G401 (cell line): ENCODE measurements around the gene QRFP. TPM values are rescaled to one million over a fixed set of nuclear protein-coding genes. Genes with fewer than 3 reads are reported as not detected.
A peak's percentile ranks its signal among the peaks of the same experiment; 100 is the strongest.
"Not testable (repeated sequence)": the region's sequence is repeated elsewhere in the genome, so short reads cannot be mapped to it uniquely, and the experiment has no call there.

Experiments used
- DNase-seq: peaks from one replicate; pipeline ENCODE4 v3.0.0-alpha.2; 2015; ENCODE audit warnings: low spot score
- in situ Hi-C: cut with HindIII; loops from 2 replicates; pipeline ENCODE4 v1.10.0; 2016; ENCODE audit warnings: low sequenced_read_pairs, mixed read lengths
- total RNA-seq: library from RNA; depleted of rRNA; stranded (reverse); fragments of >200 nt; shearing (Covaris generic); gene quantifications from 2 replicates; pipeline ENCODE4 v1.2.3, GENCODE V29; 2014

Gene QRFP
- total RNA-seq, 1 experiment from 2014 or later: not detected

GRCh38 chr9:130864541-130864940 lies 32.1 kb downstream of the QRFP start:
- in situ Hi-C loops: no loop called here
- DNase-seq: no peak

GRCh38 chr9:130862747-130863146 lies 33.9 kb downstream of the QRFP start:
- no peak for DNase-seq
- in situ Hi-C loops: no loop called here

- no peak for DNase-seq
- in situ Hi-C loops: no loop called here
Observed at GRCh38 chr9:130862217-130862616, 34.4 kb downstream of the QRFP start.

- in situ Hi-C loops: no loop called here
- no peak for DNase-seq
Observed at GRCh38 chr9:130861372-130862180, 35.0 kb downstream of the QRFP start.

GRCh38 chr9:130860458-130861316 lies 35.9 kb downstream of the QRFP start:
- in situ Hi-C loops: no loop called here
- no peak for DNase-seq

- DNase-seq: no peak
- in situ Hi-C loops: loop anchor here (10.0 kb wide), 1 partner anchor 124 kb away; no protein-coding TSS in a partner anchor
Observed at GRCh38 chr9:130858739-130859705, 37.6 kb downstream of the QRFP start.

GRCh38 chr9:130857864-130858738 lies 38.5 kb downstream of the QRFP start:
- in situ Hi-C loops: loop anchor here (10.0 kb wide), 1 partner anchor 123 kb away; no protein-coding TSS in a partner anchor
- peak; percentile 78 for DNase-seq

- DNase-seq: no peak
- in situ Hi-C loops: loop anchor here (10.0 kb wide), 1 partner anchor 122 kb away; no protein-coding TSS in a partner anchor
Observed at GRCh38 chr9:130856474-130856873, 40.1 kb downstream of the QRFP start.

- in situ Hi-C loops: loop anchor here (10.0 kb wide), 1 partner anchor 120 kb away; no protein-coding TSS in a partner anchor
- no peak for DNase-seq
Observed at GRCh38 chr9:130854835-130855234, 41.8 kb downstream of the QRFP start.

- in situ Hi-C loops: loop anchor here (10.0 kb wide), 1 partner anchor 119 kb away; no protein-coding TSS in a partner anchor
- DNase-seq: no peak
Observed at GRCh38 chr9:130854092-130854491, 42.5 kb downstream of the QRFP start.

- in situ Hi-C loops: loop anchor here (10.0 kb wide), 1 partner anchor 118 kb away; no protein-coding TSS in a partner anchor
- DNase-seq: no peak
Observed at GRCh38 chr9:130852801-130853200, 43.8 kb downstream of the QRFP start.

- in situ Hi-C loops: no loop called here
- DNase-seq: no peak
Observed at GRCh38 chr9:130849356-130849755, 47.3 kb downstream of the QRFP start.

- DNase-seq, in situ Hi-C loops: not testable (repeated sequence)
Observed at GRCh38 chr9:130848514-130848913, 48.1 kb downstream of the QRFP start.

- in situ Hi-C loops: no loop called here
- DNase-seq: no peak
Observed at GRCh38 chr9:130847306-130848217, 49.0 kb downstream of the QRFP start.

- in situ Hi-C loops: no loop called here
- DNase-seq: peak; percentile 40
Observed at GRCh38 chr9:130846487-130847305, 49.9 kb downstream of the QRFP start.

GRCh38 chr9:130845901-130846481 lies 50.6 kb downstream of the QRFP start:
- in situ Hi-C loops: no loop called here
- no peak for DNase-seq
